Stromal cell of bone marrow (primary cell): ENCODE results near the gene CNOT2.
"Not testable (repeated sequence)": the region's sequence is repeated elsewhere in the genome, so short reads cannot be mapped to it uniquely, and the experiment has no call there.

Source experiments
- DNase-seq: peaks from one replicate; pipeline ENCODE4 v3.0.0-alpha.2; 2012; ENCODE audit warnings: low read depth

The CNOT2 gene

GRCh38 chr12:70365648-70366518 lies 122.7 kb downstream of the CNOT2 start, which contains the start of gene KCNMB4:
KCNMB4 (plus strand) TSS chr12:70366290; CDS start chr12:70366735, 445 bp downstream.
- DNase-seq, result no peak

- no peak for DNase-seq
These were observed 123.5 kb downstream of the CNOT2 start for GRCh38 chr12:70366581-70367257.

- no peak for DNase-seq
These were observed 124.3 kb downstream of the CNOT2 start for GRCh38 chr12:70367258-70368141.

- DNase-seq, result no peak
These were observed 129.6 kb downstream of the CNOT2 start for GRCh38 chr12:70372881-70373280.

- no peak for DNase-seq
These were observed 136.6 kb downstream of the CNOT2 start for GRCh38 chr12:70379846-70380245.

GRCh38 chr12:70383484-70383883 lies 140.3 kb downstream of the CNOT2 start:
- no peak for DNase-seq

- no peak for DNase-seq
These were observed 140.7 kb downstream of the CNOT2 start for GRCh38 chr12:70383886-70384285.

- no peak for DNase-seq
These were observed 143.5 kb downstream of the CNOT2 start for GRCh38 chr12:70386771-70387170.

GRCh38 chr12:70389678-70390077 lies 146.4 kb downstream of the CNOT2 start:
- DNase-seq, result no peak

- DNase-seq, result not testable (repeated sequence)
These were observed 149.4 kb downstream of the CNOT2 start for GRCh38 chr12:70392631-70393030.

- peak; percentile 6 for DNase-seq
These were observed 150.7 kb downstream of the CNOT2 start for GRCh38 chr12:70393787-70394499.

- no peak for DNase-seq
These were observed 154.8 kb downstream of the CNOT2 start for GRCh38 chr12:70398002-70398401.

- no peak for DNase-seq
These were observed 155.6 kb downstream of the CNOT2 start for GRCh38 chr12:70398862-70399261.

- DNase-seq, result no peak
These were observed 156.1 kb downstream of the CNOT2 start for GRCh38 chr12:70399311-70399710.

GRCh38 chr12:70400124-70400523 lies 156.9 kb downstream of the CNOT2 start:
- no peak for DNase-seq

- no peak for DNase-seq
These were observed 159.4 kb downstream of the CNOT2 start for GRCh38 chr12:70402597-70402996.

- no peak for DNase-seq
These were observed 160.6 kb downstream of the CNOT2 start for GRCh38 chr12:70403826-70404225.
